HG02798 (cell line): ENCODE measurements around the gene RASA3.
"Not testable (repeated sequence)": the region's sequence is repeated elsewhere in the genome, so short reads cannot be mapped to it uniquely, and the experiment has no call there.

ENCODE experiments used
- ATAC-seq: cut with Tn5 transposase; IDR thresholded peaks from one replicate; pipeline ENCODE4 v1.9.1; 2021; ENCODE audit warnings: mild to moderate bottlenecking; ENCODE audit not compliant: unreplicated experiment, poor library complexity

Gene RASA3

DNA sequence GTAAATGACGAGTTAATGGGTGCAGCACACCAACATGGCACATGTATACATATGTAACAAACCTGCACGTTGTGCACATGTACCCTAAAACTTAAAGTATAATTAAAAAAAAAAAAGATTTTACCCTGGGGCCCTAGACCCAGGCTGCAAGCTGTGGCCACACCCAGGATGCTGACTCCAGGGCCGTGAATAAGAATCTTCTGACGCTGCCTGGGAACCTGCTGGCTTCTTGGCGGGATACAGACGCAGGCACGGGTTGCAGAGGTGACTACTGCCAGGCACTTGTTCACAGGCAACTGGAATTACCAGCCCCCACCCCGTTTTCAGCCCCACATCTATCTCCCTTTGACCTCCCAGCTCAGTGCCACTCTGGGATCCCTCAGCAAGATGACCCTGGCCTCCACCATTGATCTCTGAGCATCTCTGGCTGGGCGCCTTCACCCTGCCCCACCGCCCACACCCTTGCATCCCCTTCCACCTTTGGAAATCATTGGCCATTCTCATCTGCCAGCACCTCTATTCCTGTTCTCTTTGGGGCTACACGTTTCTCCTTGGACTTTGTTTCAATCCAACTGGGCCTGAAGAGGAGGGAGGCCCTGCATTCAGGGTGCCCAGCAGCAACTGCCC is 25.6 kb upstream of the RASA3 start:
- no peak for ATAC-seq

DNA sequence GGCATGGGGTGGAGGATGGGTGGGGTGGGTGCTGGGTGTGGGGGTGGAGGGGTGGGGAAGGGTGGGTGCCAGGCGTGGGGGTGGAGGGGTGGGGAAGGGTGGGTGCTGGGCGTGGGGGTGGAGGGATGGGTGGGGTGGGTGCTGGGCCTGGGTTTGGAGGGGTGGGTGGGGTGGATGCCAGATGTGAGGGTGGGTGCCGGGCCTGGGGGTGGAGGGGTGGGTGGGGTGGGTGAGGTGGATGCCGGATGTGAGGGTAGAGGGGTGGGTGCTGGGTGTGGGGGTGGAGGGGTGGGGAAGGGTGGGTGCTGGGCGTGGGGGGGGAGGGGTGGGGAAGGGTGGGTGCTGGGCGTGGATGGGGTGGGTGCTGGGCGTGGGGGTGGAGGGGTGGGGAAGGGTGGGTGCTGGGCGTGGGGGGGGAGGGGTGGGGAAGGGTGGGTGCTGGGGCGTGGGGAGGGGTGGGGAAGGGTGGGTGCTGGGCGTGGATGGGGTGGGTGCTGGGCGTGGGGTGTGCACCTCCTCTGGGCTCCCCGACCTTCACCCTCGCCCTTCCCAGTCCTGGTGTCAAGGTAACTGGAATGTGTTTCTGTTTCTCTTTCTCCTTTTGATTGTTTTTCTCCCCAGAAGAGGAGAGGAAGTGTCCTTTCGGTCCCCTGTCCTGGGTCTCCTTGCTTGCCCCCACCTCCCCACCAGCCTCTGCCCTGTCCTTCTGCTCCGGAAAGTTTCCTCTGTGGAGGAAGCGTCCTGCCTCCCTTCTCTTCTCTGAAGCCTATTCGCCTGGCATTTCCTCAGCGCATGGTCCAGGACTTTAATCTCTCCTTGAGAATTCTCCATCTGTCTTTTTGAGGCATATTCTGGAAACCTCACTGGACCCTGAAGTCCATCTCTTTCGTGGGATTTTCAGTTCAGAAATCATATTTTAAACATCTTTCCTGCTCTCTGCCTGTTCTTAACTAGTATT is 23.8 kb upstream of the RASA3 start:
- no peak for ATAC-seq

GRCh38 chr13:114155320-114155719 is 22.9 kb upstream of the RASA3 start:
- ATAC-seq: no peak

DNA sequence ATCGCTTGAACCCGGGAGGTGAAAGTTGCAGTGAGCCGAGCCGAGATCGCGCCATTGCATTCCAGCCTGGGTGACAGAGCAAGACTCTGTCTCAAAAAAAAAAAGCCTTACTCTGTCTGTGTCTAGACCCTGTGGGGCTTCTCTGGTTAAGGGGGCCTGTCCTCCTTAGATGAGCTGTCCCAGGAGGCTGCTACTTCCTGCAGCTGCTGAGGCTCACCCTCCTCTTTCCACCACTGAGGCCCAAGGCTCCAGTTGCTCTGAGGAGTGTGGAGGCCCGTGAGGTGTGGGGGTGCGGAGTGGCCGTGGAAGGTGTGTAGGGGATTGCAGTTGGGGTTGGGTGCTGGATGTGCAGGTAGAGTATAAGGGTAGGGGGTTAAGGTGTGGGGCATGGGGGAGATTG is 22.1 kb upstream of the RASA3 start:
- ATAC-seq: no peak

GRCh38 chr13:114153485-114154080 is 21.2 kb upstream of the RASA3 start:
- no peak for ATAC-seq

DNA sequence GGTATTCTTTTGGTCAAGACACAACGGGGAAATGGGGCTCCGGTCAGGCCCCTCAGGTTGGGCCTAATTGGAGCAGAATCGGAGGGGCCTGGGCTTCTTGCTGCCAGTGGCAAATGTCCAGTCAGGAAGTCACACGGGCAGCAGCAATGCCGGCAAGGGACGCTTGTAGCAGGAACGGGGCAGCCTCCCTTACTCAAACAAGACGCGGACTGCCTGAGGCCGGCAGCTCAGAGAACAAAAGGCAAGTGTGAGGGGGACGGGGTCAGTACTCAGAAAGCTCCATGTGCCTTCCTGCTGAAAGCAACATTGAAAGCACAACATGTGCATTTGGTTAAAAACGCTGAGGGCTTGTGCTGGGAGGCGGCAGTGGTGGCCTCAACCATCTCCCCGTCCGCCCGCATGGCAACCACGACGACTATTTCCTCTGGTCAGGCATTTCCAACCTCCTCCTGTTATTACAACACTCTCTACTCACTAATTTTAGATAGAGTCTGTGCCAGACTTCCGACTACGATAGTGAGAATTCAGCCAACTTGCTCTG is 20.5 kb upstream of the RASA3 start:
- no peak for ATAC-seq

- ATAC-seq: no peak
These were observed 19.8 kb upstream of the RASA3 start for GRCh38 chr13:114152285-114152645.

DNA sequence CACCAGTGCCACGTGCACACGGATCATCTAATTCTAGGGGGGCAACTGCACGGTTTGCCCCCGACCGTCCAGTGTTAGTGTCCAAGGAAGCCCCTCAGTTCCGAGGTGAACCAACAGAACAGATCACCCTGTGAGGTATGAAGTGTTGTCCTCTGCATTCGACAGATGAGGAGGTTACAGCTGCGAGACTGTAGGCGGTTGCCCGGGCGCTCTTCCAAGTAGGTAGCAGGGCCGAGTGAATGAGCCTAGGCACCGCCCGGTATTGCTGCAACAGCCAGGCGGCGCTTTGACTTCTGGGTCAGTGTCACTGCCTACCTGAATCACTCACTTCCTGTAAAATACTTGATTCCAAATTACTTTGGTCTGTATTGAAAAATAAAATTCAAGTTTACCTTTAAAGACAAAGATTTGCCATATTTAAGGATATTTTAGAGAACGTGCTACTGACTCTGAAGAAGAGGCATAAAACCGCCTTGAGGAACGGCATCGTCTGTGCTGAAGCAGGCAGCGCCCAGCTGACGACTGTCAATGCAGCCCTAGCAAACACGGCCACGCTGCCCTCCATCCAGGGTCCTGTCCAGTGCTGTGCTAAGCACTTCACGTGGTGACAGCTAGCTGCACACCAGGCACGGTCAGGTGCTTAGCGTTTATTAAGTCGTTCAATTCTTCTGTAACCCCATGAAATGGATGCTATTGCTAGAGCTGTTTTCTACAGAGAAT is 19.3 kb upstream of the RASA3 start:
- ATAC-seq: no peak

- no peak for ATAC-seq
These were observed 18.6 kb upstream of the RASA3 start for GRCh38 chr13:114151031-114151430.

GRCh38 chr13:114149774-114150740 is 17.6 kb upstream of the RASA3 start:
- ATAC-seq: no peak

- ATAC-seq: not testable (repeated sequence)
These were observed 16.5 kb upstream of the RASA3 start for GRCh38 chr13:114148886-114149285.

GRCh38 chr13:114148521-114148855 is 16.1 kb upstream of the RASA3 start:
- ATAC-seq: peak; percentile 76

- peak; percentile 10 for ATAC-seq
These were observed 15.5 kb upstream of the RASA3 start for GRCh38 chr13:114147803-114148520.

- ATAC-seq: no peak
These were observed 14.2 kb upstream of the RASA3 start for GRCh38 chr13:114146629-114147028.

- ATAC-seq: no peak
These were observed 13.8 kb upstream of the RASA3 start for GRCh38 chr13:114146173-114146572.

DNA sequence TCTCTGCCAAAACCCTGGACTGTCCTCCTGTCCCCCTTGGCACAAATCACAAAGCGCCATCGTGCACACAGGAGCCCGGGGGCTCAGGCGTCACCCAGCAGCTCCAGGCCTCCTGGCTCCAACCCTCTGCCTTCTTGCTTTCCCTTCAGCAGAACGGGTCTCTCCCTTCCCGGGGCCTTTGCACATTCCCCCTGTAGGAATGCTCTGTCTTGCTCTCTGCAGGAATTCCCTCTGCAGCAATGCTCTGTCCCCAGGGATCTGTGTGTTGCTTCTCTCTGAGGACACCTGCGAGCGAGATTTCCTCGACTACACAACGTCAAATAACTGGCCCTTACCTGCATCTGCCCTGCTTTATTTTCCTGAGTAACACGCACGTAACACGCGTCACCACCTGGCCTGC is 13.3 kb upstream of the RASA3 start:
- no peak for ATAC-seq

DNA sequence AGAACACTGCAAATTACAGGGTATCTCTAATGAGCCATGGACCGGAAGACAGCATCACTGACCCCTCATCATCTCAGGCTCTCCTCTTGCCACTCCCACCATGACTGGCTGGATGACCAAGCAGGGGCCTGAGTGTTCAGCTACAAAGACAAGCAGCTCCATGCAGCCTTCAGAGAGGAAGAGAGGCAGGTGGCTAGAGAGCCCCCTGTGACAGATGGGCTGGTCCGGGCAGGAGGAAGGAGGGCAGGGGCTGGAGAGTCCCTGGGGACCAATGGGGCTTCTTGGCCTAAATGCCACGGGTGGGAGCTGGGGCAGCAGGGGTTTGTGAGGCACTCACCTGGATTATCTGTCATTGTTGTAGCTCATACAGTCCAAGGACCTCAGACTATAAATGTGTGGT is 12.8 kb upstream of the RASA3 start:
- no peak for ATAC-seq

- ATAC-seq: no peak
These were observed 12.3 kb upstream of the RASA3 start for GRCh38 chr13:114144606-114145244.
